Ovary (tissue), 9 donors: ENCODE measurements around the gene IL17REL. TPM values are rescaled to one million over a fixed set of nuclear protein-coding genes. Genes with fewer than 3 reads are reported as not detected.

Source experiments
- DNase-seq, 5 donors: peaks; one replicate each; pipeline ENCODE4 v3.0.0-alpha.2; 2019 to 2020
- H3K27ac ChIP-seq, 2 donors: fragments of 200-600 bp; one replicate each; pipeline versions ENCODE4 v1.5.1 to v1.8.0; 2019 to 2022
- H3K27me3 ChIP-seq: fragments of 200-600 bp; one replicate; pipeline ENCODE4 v1.8.0; 2022
- H3K36me3 ChIP-seq: fragments of 200-600 bp; sonication (generic); one replicate; pipeline ENCODE4 v1.5.1; 2019
- H3K4me1 ChIP-seq: one replicate; pipeline ENCODE4 v1.8.1; 2013; ENCODE audit warnings: mild to moderate bottlenecking, moderate library complexity; ENCODE audit not compliant: insufficient read depth
- H3K4me3 ChIP-seq: fragments of 200-600 bp; sonication (generic); one replicate; pipeline ENCODE4 v1.5.1; 2017
- H3K9me3 ChIP-seq, 2 donors: fragments of 200-600 bp in 1 of 2; sonication (generic) in 1 of 2; one replicate each; pipeline versions ENCODE4 v1.5.1 to v1.8.1; 2013 to 2019; ENCODE audit warnings: mild to moderate bottlenecking in 1 of 2, moderate library complexity in 1 of 2
- CTCF ChIP-seq, 3 donors: fragments of 450-650 bp in 2 of 3; fragments of 200-600 bp in 1 of 3; IDR thresholded peaks; one replicate each; pipeline versions ENCODE4 v1.5.1 to v1.8.0; 2016 to 2022; ENCODE audit warnings: antibody characterized with exemption in 3 of 3, mild to moderate bottlenecking in 1 of 3
- EP300 ChIP-seq: sonication (generic); formaldehyde crosslinking; IDR thresholded peaks from one replicate; pipeline ENCODE4 v1.6.1; 2017; ENCODE audit warnings: antibody characterized with exemption
- POLR2A ChIP-seq: fragments of 450-650 bp; IDR thresholded peaks from one replicate; pipeline ENCODE4 v1.6.1; 2017; ENCODE audit warnings: antibody characterized with exemption, mild to moderate bottlenecking, moderate library complexity
- WGBS, 3 donors: extraction: QIAGEN DNeasy Blood & Tissue Kit in 1 of 3; methylation state at CpG; one replicate each; pipeline versions ENCODE4 v1.1.5 to v1.1.7; 2013 to 2017; 5-methylcytosine and 5-hydroxymethylcytosine counted together
- intact Hi-C, 4 donors: fragments of 100-400 bp; cut with DNase I; formaldehyde crosslinking; loops; one replicate each; pipeline versions ENCODE4 v1.11.0 to v1.15.1; 2022 to 2023
- polyA plus RNA-seq, 2 donors: library from polyadenylated mRNA; stranded (reverse); fragments of 200-250 nt in 1 of 2; fragments of 350-450 nt in 1 of 2; fragmentation: Illumina TruSeq in 1 of 2; extraction: RNeasy Lipid Tissue Mini Kit (QIAGEN cat#74804) in 1 of 2; gene quantifications; one replicate each; pipeline ENCODE4 v1.2.3, GENCODE V29; 2013 to 2014
- total RNA-seq, 7 donors: library from RNA; depleted of rRNA in 2 of 7; stranded (reverse); fragments of >200 nt in 2 of 7; fragmentation: NEBNext Ultra II Directional in 3 of 7; extraction: Animal tissue kit (Norgen Biotek cat#: 25700) in 3 of 7; gene quantifications; one replicate each; pipeline versions ENCODE4 v1.1.0 to v1.2.4, GENCODE V29; 2016 to 2023
- donor health status: DM: no; HTN: no; CAD: no; lungs with moderate emphysema.
- donor health status: DM: no; HTN: no; CAD: no.
- donor health status: Bipolar disorder and iron deficiency.
- donor health status: DM: yes; HTN: yes; CAD: no.
- donor health status: DM: no; HTN: no; CAD: no.
- donor health status: DM: yes; HTN: yes; CAD: no.

The IL17REL gene
- total and polyA plus RNA-seq, 9 donors: 0.05 to 0.18 (median 0.10) TPM; not detected in 5

GRCh38 chr22:50007057-50007511 is 5.5 kb downstream of the IL17REL start:
- H3K27me3 ChIP-seq: no peaks in the 10 kb centered on the region
- intact Hi-C loops: no loop called here
- H3K36me3 ChIP-seq: no peaks in the 10 kb centered on the region
- 76 to 93% (median 90%) methylated on average over 3 of the region's 3 CpGs for WGBS, 3 donors
- no peak overlapping the region for H3K27ac ChIP-seq
- no peaks in the 10 kb centered on the region for H3K4me1 ChIP-seq
- no peak for TF ChIP-seq CTCF (IDR thresholded peaks at IDR 0.05)
- TF ChIP-seq EP300: no peak
- H3K4me3 ChIP-seq: no peak overlapping the region
- no peak for DNase-seq
- no peaks in the 10 kb centered on the region for H3K9me3 ChIP-seq

GRCh38 chr22:50004918-50005317 is 7.6 kb downstream of the IL17REL start:
- Histone ChIP-seq H3K27ac (no peak overlapping the region), H3K4me1 (no peaks in the 10 kb centered on the region), H3K4me3 (no peak overlapping the region), H3K9me3 (no peaks in the 10 kb centered on the region), H3K27me3 (no peaks in the 10 kb centered on the region), H3K36me3 (no peaks in the 10 kb centered on the region)
- intact Hi-C loops: no loop called here
- TF ChIP-seq POLR2A (no peak), EP300 (no peak), CTCF (IDR thresholded peaks at IDR 0.05) (no peak)
- DNase-seq: no peak
- WGBS, 3 donors: 66 to 69% (median 68%) methylated on average over 4 of the region's 4 CpGs

GRCh38 chr22:50002791-50003190 is 9.8 kb downstream of the IL17REL start:
- WGBS, 3 donors: 39 to 57% (median 51%) methylated on average over 7 of the region's 7 CpGs
- Histone ChIP-seq H3K4me3 (no peak overlapping the region), H3K4me1 (peaks cover 4% of the 10 kb centered on the region), H3K27ac (no peak overlapping the region), H3K36me3 (no peaks in the 10 kb centered on the region), H3K27me3 (no peaks in the 10 kb centered on the region), H3K9me3 (no peaks in the 10 kb centered on the region)
- intact Hi-C loops: no loop called here
- no peak for TF ChIP-seq EP300
- TF ChIP-seq CTCF (IDR thresholded peaks at IDR 0.05): no peak
- TF ChIP-seq POLR2A: no peak
- peak in 1 of 5 donors; percentile 19 for DNase-seq

- Histone ChIP-seq H3K27ac (no peak overlapping the region), H3K27me3 (no peaks in the 10 kb centered on the region), H3K9me3 (no peaks in the 10 kb centered on the region), H3K4me3 (no peak overlapping the region), H3K4me1 (peaks cover 4% of the 10 kb centered on the region), H3K36me3 (no peaks in the 10 kb centered on the region)
- peak in 1 of 5 donors; percentile 25 for DNase-seq
- intact Hi-C loops: no loop called here
- 77 to 83% (median 77%) methylated on average over 16 of the region's 16 CpGs for WGBS, 3 donors
- TF ChIP-seq POLR2A (no peak), CTCF (IDR thresholded peaks at IDR 0.05) (no peak), EP300 (no peak)
These were observed 11.0 kb downstream of the IL17REL start for GRCh38 chr22:50001388-50002231.
